ENCODE data around the gene STK32C.

Gene STK32C

GRCh38 chr10:132307823-132308586 is at the start of gene STK32C:
STK32C (minus strand) TSS chr10:132307950; CDS start chr10:132307833, 117 bp downstream.
- DNase-seq (ENCODE audit: low read depth in 2 of 2): peak; percentile 86

DNA sequence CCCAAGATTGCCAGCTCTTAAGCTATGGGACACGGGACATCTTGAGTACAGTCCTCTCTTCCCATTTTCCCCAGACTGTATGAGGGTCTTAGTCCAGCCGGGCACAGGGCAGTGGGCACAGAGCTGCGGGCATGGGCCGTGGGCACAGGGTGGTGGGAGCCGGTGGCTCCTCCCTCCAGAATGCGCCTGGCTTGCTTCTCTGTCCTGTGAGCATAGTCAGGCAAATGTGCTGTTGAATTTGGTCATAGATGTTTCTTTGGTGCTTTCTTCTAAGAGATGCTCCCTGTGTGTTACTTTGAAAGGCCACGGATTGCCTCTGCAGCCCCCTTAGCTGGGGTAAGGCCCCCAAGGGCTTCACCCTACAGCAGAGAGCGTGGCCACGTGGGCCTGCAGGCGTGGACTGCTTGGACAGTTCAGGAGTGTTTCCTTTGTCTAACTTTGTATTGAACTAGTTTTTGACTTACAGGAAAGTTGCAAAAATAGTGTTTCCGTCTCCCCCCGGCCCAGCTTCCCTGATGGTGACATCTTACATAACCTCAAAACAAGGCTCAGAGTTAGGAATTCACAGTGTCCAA is 49.0 kb upstream of the STK32C start:
- no peak for DNase-seq (ENCODE audit: low read depth in 2 of 2)

- no peak for DNase-seq (ENCODE audit: low read depth in 2 of 2)
These were observed 48.0 kb upstream of the STK32C start for GRCh38 chr10:132355754-132356153.

DNA sequence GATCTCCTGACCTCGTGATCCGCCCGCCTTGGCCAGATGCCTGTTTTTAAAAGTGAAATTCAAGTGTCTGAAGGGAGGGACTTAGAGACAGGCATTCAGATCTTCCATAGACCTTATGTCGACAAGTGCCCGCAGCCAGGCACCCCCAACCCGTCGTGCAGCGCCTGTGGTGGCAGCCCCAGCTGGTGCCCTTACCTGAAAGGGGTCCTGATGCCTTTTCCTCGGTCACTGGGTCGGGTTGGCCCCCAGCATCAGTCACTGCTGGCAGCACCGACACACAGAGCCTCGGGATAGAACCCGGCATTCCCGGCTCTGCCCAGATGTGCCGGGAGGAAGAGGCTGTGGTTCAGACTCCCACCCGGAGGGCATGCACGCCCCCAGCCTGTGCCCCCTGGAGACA is 47.5 kb upstream of the STK32C start:
- no peak for DNase-seq (ENCODE audit: low read depth in 2 of 2)

DNA sequence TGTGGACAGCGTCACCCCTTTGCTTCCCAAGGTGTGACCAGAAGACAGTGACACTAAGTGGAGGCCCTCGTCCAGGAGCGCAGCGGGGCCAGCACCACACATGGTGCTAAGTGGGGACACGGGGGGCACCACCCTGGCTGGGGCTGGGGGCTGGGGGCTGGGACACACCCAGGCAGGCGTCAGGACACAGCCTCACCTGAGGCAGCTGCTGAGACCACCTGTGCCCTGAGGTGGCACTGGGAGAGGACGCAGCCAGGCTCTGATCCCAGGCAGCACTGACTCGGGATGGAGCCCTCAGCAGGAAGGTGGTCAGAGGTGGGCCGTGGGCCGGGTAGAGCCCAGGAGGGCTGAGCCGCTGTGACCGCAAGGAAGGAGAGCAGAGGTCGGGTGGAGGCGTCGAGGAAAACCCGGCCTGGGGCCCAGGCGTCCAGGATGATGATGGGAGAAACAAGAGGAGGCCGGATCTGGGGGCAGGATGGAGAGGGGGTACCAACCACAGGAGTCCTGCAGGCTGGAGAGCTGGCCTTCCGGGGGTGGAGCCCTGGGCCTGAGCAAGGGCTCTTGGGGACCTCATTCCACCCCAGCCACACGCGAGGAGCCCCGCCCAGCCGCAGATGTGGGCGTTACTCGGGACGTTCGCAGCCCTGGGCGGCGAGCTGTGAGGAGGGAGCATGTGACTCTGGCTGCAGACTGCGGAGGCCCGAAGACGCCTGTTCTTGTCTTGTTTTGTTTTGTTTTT is 46.8 kb upstream of the STK32C start:
- no peak for DNase-seq (ENCODE audit: low read depth in 2 of 2)

GRCh38 chr10:132353456-132354355 is 46.0 kb upstream of the STK32C start:
- no peak for DNase-seq (ENCODE audit: low read depth in 2 of 2)

- peak; percentile 53 to 73 for DNase-seq (ENCODE audit: low read depth in 2 of 2)
These were observed 44.9 kb upstream of the STK32C start for GRCh38 chr10:132352462-132353308.

DNA sequence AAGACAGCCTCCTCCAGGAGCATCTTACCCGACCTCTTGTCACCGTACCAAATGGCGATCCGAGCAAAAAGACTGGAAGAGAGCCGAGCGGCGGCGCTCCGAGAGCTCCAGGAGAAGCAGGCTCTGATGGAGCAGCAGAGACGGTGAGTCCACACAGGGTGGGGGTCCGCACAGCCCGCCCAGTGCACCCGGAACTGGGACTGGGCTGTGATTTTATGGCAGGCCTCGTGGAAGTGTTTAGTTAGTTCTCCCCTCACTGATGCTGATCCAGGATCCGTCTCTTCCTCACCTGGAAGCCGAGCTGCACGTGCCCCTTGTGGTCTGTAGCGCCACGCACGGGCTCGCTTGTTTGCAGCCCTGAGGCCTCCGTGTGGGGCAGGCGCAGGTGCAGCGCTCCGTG is 43.9 kb upstream of the STK32C start:
- DNase-seq (ENCODE audit: low read depth in 2 of 2): no peak

DNA sequence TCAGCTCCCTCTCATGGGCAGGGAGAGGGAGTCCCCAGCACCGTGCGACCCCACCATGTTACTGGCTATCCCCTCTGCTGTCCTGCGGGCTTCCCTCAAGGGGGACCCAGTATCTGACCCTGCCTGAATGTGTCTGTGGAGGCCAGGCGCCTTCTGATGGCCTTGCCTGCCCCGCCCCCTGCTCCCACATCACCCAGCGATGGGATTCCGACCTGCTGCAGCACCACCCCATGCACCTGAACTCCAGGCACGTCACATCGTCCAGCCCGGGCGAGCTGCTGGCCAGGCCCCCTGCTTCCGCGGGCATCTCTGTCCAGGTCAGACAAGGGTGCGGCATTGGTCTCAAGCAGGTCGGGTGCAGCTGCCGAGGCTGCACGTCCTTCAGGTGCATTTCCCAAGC is 43.2 kb upstream of the STK32C start:
- no peak for DNase-seq (ENCODE audit: low read depth in 2 of 2)

DNA sequence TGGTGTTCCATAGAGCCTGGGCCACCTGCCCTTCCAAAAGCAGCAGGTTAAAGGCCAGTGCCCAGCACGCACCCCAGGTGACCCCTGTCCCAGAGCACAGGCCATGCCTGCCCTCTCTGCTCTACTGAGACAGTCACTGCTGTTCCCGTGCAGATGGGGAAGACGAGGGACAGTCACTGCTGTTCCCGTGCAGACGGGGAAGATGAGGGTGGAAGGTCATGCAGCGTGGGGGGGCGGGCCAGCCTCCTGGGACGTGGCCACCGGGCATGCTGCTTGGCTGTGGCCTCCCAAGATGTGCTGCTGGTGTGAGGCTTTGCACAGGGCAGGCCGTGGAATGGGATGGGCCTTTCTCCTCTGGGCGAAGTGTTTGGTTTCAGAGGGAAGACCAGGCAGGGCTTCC is 42.6 kb upstream of the STK32C start:
- DNase-seq (ENCODE audit: low read depth in 2 of 2): no peak

- DNase-seq (ENCODE audit: low read depth in 2 of 2): no peak
These were observed 42.0 kb upstream of the STK32C start for GRCh38 chr10:132349766-132350165.

GRCh38 chr10:132347931-132348267 is 40.1 kb upstream of the STK32C start:
- no peak for DNase-seq (ENCODE audit: low read depth in 2 of 2)

- no peak for DNase-seq (ENCODE audit: low read depth in 2 of 2)
These were observed 39.6 kb upstream of the STK32C start for GRCh38 chr10:132347211-132347930.

- no peak for DNase-seq (ENCODE audit: low read depth in 2 of 2)
These were observed 39.1 kb upstream of the STK32C start for GRCh38 chr10:132346806-132347205.

DNA sequence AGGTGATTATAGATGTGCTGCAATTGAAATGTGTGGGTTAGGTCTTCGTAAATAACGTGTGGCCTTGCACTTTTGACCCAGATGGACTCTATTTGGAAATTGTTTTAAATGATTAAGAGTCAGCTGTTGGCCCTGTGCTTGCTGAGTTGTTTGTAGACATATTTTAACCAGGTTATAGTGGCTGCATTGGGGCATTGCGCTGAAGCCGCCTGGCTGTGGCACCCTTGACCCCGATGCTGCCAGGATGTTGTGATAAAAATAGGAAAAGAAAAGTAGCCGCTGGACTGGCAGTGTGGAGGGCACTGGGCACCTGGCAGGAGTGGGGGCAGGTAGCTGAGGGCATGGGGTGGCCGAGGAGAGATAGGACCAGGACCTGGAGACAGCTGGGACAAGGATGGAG is 37.6 kb upstream of the STK32C start:
- no peak for DNase-seq (ENCODE audit: low read depth in 2 of 2)

DNA sequence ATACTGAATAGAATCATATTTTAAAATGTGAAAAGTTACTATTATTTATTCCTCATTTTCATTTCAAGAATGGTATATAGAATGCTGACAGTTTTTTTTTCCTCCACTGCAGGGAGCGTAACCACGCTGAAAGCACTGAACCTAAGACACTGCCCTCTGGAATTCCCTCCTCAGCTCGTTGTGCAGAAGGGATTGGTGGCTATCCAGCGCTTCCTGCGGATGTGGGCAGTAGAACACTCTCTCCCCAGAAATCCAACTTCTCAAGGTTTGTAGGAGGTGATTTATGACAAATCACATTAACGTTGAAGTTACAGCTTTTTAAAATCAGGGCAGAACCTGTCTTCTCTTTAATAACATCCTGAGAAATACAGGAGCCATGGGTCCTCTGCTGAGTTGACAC is 36.6 kb upstream of the STK32C start:
- DNase-seq (ENCODE audit: low read depth in 2 of 2): no peak

DNA sequence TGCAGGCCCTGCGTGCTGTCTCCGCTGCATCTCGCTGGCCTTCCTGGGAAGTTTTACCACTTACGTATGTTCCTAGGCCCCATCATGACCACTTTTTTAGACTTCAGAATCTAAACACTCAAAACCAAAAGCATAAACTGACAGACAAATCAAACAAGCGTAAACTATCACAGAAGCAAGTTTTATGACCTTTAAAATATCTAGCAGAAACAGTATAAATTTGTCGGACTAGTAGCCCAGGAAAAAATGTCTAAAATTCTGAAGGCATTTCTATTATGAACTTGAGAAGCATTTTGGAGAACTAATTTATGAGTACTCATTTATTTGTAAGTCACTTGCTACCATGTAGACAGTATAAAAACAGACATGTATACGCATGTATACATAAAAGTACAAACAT is 34.8 kb upstream of the STK32C start:
- DNase-seq (ENCODE audit: low read depth in 2 of 2): no peak

DNA sequence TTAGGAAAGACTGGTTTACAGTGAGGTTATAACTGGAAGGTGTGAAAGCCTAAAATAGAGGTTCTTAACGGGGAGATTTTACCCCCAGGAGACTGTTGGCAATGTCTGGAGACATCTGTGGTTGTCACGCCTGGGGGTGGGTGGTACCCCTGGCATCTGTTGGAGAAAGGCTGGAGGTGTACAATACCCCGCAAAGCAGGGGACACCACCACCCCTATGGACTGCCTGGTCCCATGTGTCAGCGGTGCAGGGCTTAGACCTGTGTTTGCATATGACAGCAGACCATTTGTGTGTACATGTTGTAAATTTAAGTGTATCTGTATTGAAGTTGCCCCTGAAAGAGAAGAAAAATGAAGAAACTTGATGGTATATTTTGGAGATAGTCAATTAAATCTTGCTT is 34.0 kb upstream of the STK32C start:
- no peak for DNase-seq (ENCODE audit: low read depth in 2 of 2)

GRCh38 chr10:132341017-132341416 is 33.3 kb upstream of the STK32C start:
- DNase-seq (ENCODE audit: low read depth in 2 of 2): no peak

- no peak for DNase-seq (ENCODE audit: low read depth in 2 of 2)
These were observed 31.5 kb upstream of the STK32C start for GRCh38 chr10:132339276-132339675.

All from stimulated activated CD4-positive, alpha-beta T cell treated with anti-CD3 and anti-CD28 coated beads, Interleukin-1b, Interleukin-23, amount 100 ng/mL, for 1 hour (primary cell).